GM19025 (cell line): Measurements from ENCODE around the gene PHF23.

Experiments
- ATAC-seq: cut with Tn5 transposase; IDR thresholded peaks from one replicate; pipeline ENCODE4 v1.9.1; 2021; ENCODE audit warnings: mild to moderate bottlenecking, low read depth, moderate library complexity; ENCODE audit not compliant: unreplicated experiment

The PHF23 gene

DNA sequence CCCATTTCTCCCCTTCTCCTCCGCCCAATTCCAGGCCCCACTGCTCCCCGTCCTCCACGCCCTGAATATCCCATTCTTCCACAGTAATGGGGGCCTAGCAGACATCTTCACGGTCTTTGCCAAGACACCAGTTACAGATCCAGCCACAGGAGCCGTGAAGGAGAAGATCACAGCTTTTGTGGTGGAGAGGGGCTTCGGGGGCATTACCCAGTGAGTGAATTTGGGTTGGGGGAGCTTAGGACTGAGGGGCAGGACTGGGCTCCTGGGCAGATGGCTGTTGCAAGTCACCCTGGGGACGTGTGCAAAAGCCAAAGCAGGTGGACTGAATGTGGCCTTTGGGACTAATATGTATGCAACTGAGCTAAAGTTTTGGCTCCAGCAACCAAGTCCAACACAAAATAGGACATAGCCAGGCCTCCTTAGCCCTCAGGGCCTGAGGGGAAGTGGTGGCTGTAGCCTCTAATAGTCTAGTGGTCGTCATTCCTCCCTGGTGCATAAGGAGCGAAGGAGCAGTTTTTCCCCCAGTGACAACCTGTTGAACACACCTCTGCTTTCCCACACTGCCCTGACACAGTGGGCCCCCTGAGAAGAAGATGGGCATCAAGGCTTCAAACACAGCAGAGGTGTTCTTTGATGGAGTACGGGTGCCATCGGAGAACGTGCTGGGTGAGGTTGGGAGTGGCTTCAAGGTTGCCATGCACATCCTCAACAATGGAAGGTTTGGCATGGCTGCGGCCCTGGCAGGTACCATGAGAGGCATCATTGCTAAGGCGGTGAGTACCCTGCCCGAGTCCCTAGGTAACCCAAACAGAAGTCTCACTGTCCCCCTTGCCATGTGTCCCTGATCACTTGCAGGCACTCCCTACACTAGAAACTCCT lies 16.9 kb downstream of the PHF23 start:
- no peak for ATAC-seq

DNA sequence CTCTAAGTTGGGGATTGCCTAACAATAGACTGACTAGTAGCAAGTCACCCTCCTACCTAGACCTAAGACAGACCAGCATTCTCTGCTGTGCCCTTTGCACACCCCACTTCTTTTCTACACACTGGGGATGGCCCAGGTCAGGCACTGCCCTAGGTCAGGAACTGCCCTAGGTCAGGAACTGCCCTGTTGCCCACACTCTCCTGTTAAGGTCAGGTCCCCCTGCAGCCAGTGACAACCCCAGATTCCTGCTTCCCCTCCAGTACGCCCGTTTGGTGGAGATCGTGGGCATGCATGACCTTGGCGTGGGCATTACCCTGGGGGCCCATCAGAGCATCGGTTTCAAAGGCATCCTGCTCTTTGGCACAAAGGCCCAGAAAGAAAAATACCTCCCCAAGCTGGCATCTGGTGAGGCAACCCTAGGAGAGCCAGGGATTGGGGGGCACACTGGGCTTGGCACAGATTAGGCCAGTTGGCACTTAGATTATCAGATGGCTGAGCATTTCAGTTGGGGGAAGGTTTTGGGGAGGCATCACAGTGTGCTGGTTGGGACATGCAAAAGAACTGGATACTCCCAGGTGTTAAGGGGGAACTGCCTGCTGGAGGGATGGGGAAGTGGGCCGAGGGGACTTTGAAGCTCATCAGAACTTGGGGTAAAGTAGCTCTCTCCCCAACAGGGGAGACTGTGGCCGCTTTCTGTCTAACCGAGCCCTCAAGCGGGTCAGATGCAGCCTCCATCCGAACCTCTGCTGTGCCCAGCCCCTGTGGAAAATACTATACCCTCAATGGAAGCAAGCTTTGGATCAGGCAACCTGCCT lies 17.8 kb downstream of the PHF23 start:
- no peak for ATAC-seq

DNA sequence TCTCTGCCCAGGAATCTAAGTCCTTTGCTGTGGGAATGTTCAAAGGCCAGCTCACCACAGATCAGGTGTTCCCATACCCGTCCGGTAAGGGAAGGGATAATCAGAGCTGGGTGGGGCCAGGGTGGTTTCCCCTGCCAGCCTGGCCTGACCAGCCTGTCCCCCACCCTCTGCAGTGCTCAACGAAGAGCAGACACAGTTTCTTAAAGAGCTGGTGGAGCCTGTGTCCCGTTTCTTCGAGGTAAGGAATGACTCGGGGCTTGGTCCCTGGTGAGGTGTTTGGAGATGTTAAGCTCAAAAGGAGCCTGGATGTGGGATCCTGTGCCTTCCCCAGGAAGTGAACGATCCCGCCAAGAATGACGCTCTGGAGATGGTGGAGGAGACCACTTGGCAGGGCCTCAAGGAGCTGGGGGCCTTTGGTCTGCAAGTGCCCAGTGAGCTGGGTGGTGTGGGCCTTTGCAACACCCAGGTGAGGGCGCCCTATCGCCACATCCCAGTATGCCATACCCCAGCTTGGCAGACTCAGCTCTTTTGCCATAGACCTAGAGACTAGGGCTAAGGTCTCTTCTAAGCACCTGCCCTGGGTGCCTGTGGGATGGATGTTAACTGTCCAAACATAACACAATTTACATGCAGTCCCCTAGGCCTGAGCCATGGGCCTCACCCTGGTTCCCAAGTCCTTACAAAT lies 18.5 kb downstream of the PHF23 start:
- ATAC-seq, result no peak

DNA sequence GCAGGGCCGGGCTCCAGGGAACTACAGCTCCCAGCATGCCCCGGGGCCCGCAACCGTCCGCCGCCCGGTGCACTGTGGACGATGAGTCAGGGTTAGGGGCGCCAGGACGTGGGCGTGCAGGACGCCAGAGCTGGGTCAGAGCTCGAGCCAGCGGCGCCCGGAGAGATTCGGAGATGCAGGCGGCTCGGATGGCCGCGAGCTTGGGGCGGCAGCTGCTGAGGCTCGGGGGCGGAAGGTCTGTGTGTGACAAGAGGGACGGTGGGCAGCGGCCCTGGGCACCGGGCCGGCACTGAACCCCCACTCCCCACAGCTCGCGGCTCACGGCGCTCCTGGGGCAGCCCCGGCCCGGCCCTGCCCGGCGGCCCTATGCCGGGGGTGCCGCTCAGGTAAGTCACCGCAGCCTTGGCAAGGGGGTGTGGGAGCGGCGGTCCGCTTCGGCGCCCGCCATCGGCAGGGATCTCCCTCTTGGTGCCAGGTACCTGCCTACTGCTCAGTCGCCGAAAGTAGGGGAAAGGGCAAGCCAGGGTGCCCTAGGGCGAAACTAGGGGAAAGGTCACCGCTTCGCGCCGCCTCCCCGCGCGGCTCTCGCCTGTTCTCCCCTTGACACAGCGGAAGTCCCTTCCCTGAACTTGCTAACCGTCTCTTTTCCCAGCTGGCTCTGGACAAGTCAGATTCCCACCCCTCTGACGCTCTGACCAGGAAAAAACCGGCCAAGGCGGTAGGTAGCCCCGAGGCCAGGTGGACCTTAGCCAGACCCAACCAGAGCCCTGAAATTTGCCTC lies 19.3 kb downstream of the PHF23 start, which contains the start of the genes ACADVL and DLG4:
TSS of gene ACADVL (plus strand) at position 127 of the 781 bp plus-strand sequence. CDS start at position 174, 47 bp downstream.
TSS of gene DLG4 (minus strand) at position 25 of the 781 bp plus-strand sequence.
- ATAC-seq, result peak; percentile 61

DNA sequence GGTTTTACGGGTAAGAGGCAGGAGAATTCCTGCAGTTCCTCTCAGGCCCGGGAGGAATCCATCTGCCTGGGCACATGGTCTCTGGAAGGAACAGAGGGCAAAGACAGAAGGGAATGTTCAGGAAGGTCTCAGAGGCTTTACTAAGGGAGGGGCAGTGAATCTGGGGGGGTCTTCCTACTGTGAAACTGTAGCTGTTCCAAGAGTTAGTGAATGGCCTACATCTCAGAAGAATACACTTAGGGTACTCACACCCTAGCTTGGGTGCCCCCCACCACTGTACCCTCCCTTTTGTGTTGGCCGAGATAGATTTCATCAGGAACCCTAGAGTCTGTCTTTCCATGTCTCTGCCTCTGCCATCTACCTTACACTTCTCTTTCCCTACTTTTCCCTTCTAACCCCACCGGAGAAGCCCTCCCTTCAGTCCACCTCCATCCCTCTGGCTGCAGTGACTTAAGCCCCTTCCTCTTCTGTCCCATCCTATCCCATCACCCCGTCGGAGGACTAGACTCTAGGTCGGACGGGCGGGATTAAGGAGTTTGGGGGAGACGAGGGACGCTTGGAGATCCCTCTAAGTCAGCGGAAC lies 19.9 kb downstream of the PHF23 start:
- ATAC-seq, result no peak

DNA sequence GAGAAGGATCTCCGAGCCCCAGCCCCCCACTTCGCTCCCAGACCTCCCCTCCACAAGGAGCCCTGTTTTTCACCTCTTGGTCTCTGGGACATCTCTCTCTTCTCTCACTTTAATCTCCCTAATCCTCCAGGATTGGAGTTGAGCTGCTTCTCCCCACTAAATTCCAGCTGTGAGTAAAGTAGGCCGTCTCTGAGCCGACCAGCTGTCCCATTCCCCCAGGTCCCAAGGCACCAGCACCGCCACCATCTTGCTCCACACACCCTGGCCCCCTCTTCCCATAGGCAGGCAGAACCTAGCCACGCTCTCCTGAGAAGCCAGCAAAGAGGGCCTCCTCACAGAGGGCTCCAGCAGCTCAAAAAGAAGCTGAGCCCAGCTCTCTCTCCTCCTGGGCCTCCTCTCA lies 20.5 kb downstream of the PHF23 start:
- ATAC-seq, result no peak

DNA sequence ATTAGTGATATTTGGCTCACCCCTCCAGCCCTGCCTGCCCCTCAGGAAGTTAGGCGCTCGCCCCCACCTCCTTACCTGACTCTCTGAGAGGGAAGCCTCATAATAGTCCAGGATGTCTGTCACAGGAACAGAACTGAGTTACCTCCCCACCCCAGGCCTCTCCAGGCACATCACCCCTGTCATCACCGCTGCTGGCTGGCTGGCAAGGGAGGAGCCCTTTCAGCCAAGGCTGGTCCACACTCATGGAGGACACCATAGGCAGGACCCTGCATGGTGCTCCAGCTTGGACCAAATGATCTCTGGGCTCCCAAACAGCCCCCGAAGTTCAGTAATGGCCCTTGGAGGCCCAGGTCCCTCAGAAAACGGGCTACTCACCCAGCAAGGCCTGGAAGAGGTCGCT lies 21.1 kb downstream of the PHF23 start:
- ATAC-seq, result no peak

DNA sequence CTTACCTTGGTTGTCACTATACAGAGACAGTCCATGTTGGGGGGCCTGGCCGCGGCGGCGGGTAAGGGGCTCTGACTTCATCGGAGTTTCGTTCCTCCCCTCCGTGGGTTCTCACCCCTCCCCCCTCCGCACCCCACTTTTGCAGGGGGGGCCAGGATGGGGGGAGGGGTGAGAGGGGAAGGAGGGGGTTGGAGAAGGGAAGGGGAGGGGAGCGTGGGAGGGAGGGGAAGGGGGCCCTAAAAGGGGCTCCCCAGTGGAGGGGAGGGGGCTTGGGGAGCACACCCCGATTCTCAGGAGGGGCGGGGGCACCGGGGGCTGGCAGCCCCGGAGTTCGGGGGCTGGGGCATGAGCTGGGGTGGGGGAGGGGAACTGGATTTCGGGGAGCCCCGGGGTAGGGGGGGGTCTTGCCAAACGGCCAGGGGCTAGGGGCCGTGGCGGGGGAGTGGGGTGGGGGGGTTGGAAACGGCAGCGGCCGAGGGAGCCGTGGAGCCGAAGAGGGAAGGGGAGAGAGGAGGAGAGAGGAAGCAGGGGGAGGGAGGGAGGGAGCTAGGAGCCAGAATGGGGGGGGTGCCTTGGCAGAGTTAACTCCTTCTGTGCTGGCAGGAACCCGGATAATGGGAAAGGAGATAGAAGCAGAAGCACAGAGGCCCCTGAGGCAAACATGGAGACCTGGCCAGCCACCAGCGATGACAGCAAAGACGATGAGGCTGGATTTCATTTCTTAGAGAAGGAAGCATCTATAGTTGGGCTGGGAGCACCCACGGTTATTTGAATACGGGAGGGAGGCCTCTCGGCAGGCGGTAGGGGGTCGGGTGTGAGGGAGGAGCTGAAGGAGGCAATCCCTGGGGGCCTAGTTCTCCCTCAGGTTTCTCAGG lies 21.9 kb downstream of the PHF23 start:
- ATAC-seq, result no peak

DNA sequence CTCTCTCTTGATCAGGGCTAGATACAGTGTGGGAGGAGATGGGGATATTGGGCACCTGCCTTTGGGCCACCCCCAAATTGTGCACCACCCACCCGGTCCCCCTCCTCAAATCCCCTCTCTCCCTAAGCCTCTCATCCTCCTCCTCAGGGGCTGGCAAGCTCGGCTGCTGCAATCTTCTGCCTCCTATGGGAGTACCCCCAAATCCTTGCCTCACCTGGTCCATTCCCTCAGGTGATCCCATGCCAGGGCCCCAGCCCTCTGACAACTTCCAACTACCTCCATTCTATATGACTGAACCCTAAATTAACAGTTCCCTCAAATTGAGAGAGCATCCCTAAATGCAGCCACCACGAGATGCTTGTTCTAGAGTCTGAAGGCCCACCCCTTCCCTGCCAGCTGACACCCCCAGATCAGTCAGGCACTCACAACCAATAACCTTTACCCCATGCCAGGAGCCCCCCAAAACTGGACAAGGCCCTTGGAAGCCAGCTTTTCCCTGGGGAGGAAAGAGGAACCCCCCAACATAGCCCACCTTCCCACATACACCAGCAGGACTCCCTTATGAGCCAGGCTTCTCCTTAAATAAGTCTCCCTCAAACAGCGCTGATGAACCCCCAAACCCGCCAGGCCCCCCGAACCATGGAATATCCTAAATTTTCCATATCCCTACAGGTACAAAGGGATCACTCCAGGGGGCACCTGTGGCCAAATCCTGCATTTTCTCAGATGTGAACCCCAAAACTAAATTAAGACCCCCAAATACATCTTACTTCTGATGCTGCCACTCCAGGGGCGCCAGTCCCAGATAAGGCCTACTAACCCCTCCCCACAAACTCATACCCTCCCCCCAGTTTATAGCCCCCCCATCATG lies 22.8 kb downstream of the PHF23 start:
- no peak for ATAC-seq

DNA sequence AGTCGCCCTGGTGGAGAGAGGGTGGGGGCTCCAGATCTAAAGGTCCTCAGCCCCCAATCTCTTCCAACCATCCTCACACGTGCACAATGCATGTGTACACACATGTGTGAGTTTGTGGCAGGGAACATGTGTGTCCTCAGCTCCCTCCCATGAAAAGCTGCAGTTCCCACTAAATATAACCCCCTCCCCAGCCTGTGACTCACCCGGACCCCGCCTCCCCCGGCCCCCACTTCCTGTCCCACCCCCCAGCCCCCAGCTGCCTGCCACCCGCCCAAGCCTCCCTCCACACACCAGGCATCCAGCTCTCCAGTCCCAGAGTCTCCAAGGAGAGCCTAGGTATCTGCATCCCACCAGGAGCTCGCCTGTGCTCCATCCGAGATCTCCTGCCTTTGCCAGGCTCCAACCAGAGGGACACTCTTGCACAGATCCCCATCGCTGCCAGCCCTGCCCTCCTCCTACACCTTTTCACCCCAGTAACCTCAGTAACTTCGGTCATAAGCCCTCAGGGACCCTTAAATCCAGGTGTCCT lies 23.5 kb downstream of the PHF23 start:
- ATAC-seq, result no peak

DNA sequence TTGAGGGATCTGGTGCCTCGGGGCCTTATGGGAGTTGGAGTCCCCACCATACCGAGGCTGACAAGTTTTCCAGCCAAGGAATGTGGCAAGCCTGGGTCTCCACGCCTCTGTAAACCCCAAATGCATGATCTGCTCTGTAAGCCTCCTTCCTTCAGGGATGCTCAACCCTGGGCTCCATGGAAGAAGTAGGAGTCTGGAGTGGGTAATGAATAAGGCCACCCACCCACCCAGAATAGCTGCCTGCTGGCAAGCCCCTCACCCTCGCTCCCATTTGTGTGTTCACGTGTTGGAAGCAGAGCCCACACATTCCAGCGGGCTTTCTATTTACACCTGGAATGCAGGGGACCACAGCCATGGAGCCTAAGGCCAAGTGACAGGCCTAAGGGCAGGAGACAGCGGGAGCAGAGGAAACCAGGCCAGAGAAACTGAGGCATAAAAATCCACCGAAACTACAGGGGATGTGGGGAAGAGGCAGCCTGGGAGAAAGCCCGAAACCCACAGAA lies 24.1 kb downstream of the PHF23 start:
- no peak for ATAC-seq

DNA sequence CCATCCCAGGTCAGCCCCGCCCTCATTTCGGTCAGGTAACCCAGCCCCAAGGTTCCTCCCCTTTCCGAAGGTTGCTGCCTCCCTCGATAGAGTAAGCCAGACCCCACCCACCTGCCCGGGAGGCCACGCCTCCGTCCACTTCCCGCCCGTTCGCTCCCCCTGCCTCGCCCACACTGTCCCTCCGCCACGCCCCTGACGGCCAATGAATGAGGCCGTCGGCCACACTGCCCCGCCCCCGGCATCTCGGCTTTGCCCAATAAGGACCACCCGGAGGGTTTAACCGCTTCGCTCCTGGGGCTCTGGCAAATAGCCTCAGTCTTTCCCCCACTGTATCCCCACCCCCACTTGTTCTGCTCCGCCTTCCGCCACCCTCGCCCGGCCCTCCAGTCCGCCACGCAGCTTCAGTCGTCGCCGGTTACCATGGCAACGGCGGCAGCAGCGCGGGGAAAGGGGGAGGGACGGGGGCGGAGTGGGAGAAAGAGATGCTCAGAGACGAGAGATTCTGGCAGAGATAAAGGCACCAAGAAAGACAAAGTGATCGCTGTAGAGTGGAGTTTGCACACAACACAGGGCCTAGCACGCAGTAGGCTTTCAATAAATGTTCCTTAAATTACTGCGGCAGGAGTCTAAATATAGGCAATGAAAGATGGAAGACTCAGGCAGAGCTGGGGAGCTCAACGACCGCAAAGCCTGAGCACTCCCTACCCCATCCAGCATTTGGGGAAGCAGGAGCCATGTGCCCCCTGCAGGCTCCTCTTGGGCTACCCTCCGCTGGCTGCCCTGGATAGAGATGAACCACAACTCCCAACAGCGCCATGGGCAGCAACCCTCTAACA lies 24.7 kb downstream of the PHF23 start:
- peak; percentile 63 for ATAC-seq

DNA sequence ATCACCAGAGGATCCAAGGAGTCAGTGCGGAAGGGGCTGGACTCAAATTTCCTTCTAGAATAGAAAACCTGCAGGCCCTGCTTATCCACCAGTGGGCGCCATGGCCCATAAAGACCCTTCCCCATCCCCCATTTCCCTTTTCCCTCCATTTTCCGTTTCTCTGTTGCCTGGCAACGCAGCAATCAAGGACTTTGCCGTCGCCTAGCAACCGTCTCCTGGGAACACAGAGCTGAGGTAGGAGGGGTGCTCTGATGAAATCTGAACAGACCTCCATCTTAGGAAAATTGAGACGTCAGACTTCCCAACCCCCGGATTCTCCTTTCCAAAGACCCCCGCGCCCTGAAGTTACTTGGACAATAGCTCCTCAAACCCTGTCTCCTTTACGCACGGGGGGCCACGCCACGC lies 25.4 kb downstream of the PHF23 start:
- no peak for ATAC-seq

DNA sequence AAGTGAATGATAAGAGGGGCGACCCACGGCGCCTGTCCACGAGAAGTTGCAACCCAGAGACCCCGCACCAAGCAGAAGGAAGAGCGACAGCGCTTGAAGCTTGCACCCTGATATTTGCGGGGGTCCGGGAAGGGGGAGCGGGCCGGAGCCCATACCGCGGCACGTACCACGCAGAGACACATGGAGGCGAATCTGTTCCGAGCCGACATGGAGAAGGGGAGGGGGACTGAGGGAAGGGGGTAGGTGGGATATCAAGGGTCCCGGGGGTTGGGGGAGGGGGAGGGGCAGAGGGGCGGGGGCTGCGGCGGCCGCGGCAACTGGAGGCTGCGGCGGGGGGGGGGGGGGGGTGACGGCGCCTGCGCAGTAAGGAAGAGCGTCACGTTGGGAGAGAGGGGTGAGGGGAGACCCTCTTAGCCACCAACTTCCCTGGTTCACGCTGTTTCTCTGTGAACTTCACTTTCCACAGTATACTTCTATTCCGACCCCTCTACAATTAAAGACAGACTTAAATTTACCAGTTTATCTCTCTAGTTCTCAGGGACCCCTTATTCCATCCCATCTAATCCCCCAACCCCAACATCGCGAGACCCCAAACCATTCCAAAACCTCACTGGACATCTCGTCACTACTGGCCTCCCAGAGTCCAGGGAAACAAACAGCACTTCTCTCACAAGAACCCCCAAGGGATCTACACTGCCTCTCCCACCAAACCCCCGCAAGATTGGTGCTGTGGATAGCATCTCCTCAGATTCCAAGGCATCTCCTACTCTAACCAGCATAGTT lies 27.6 kb downstream of the PHF23 start:
- no peak for ATAC-seq

DNA sequence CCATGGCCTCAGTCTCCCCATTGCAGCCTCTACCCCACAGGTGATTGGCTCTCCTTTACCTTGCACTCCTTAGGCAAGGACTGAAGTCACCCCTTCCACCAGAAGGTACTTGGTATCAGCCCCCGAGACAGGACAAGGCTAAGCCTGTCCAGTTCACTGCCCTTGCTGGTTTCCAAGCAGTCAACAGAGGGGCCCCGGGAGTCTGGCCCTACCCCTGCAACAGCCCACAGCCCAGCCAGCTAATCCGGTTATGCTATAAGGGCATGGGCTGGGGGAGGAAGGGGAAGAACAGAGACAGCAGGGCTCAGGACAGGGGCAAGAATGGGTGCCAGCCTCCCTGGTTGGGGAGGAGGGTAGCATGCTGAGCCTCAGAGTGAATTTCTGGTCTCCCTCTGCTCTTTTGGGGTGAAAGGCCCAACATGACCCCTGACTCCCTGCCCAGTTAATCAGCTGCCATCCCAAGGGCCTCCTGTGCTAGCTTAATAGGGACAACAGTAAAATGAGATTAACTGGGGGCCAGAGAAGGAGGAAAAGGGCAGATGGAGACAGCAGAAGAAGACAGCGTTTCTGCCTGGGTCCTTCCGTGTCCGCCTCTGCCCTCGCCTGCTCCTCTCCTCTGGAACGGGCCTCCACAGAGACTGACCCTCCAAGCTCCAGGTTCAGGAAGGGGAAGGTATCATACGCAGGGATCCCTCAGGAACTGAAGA lies 30.4 kb downstream of the PHF23 start:
- no peak for ATAC-seq
